IMR-90 (cell line): ENCODE data around the gene CDH13. TPM values are rescaled to one million over a fixed set of nuclear protein-coding genes. Genes with fewer than 3 reads are reported as not detected.

Experiments
- ATAC-seq: fragments of 200-7000 bp; cut with Tn5 transposase; 2 replicates; pipeline ENCODE4 v1.9.1; 2020; ENCODE audit warnings: low read depth, mild to moderate bottlenecking, moderate library complexity
- BruUV-seq: library from RNA; stranded (reverse); fragments of 400-500 nt; replicated peaks from 2 replicates; lab custom pipeline; 2021; lab: Mats Ljungman, UMichigan
- CTCF ChIA-PET: fragments of 300-600 bp; formaldehyde crosslinking; extraction: SDS; loops from one replicate; lab custom pipeline; 2021; ENCODE audit warnings: antibody characterized with exemption; lab: Yijun Ruan, JAX
- POLR2A ChIA-PET: fragments of 300-600 bp; sonication (Branson Sonifier 250); formaldehyde crosslinking; loops from one replicate; lab custom pipeline; 2022; ENCODE audit warnings: antibody characterized with exemption; ENCODE audit not compliant: unreplicated experiment; lab: Charles Lee
- DNase-seq: peaks from one replicate; pipeline ENCODE4 v3.0.0; 2013
- H2AFZ ChIP-seq: replicated peaks from 2 replicates; pipeline ENCODE3; 2013; ENCODE audit warnings: low read length, mild to moderate bottlenecking; ENCODE audit not compliant: poor library complexity
- H2AK5ac ChIP-seq: 2 replicates; pipeline ENCODE4 v1.6.1; 2013; ENCODE audit warnings: low read depth, low read length, inconsistent platforms
- H2AK9ac ChIP-seq: replicated peaks from 2 replicates; pipeline ENCODE3; 2013; ENCODE audit warnings: mild to moderate bottlenecking, low read depth, low read length, moderate library complexity; ENCODE audit not compliant: poor library complexity
- H2BK120ac ChIP-seq: 2 replicates; pipeline ENCODE4 v1.6.1; 2013; ENCODE audit warnings: low read depth, low read length, inconsistent platforms
- H2BK15ac ChIP-seq: 3 replicates; pipeline ENCODE4 v1.6.1; 2013; ENCODE audit warnings: low read depth, low read length, inconsistent platforms
- H2BK20ac ChIP-seq: 2 replicates; pipeline ENCODE4 v1.6.1; 2013; ENCODE audit warnings: low read depth, mild to moderate bottlenecking, inconsistent platforms, low read length, moderate library complexity
- H2BK5ac ChIP-seq: 2 replicates; pipeline ENCODE4 v1.6.1; 2013; ENCODE audit warnings: mild to moderate bottlenecking, low read depth, low read length, inconsistent platforms; ENCODE audit not compliant: poor library complexity, severe bottlenecking
- H3K14ac ChIP-seq: replicated peaks from 2 replicates; pipeline ENCODE4 v1.6.1; 2013; ENCODE audit warnings: low read depth, low read length, inconsistent platforms
- H3K18ac ChIP-seq: 2 replicates; pipeline ENCODE4 v1.6.1; 2013; ENCODE audit warnings: low read depth, low read length, control low read depth
- H3K23ac ChIP-seq: 2 replicates; pipeline ENCODE4 v1.6.1; 2013; ENCODE audit warnings: low read depth, low read length, inconsistent platforms
- H3K27ac ChIP-seq: 2 replicates; pipeline ENCODE4 v1.5.1; 2013; ENCODE audit warnings: mild to moderate bottlenecking, control low read depth, low read length; ENCODE audit not compliant: insufficient read depth
- H3K27me3 ChIP-seq: 2 replicates; pipeline ENCODE4 v1.6.1; 2013; ENCODE audit warnings: low read length; ENCODE audit not compliant: control insufficient read depth, insufficient read depth
- H3K36me3 ChIP-seq: 2 replicates; pipeline ENCODE4 v1.6.1; 2013; ENCODE audit warnings: low read length, mixed read lengths; ENCODE audit not compliant: control insufficient read depth, insufficient read depth
- H3K4ac ChIP-seq: 2 replicates; pipeline ENCODE4 v1.6.1; 2013; ENCODE audit warnings: low read depth, low read length, inconsistent platforms
- H3K4me1 ChIP-seq: 2 replicates; pipeline ENCODE4 v1.6.1; 2013; ENCODE audit warnings: low read length, mixed read lengths; ENCODE audit not compliant: control insufficient read depth, insufficient read depth
- H3K4me2 ChIP-seq: 2 replicates; pipeline ENCODE4 v1.6.1; 2013; ENCODE audit warnings: low read depth, mild to moderate bottlenecking, control low read depth, low read length, moderate library complexity
- H3K4me3 ChIP-seq: 2 replicates; pipeline ENCODE4 v1.5.1; 2013; ENCODE audit warnings: low read depth, mild to moderate bottlenecking, control low read depth, low read length, moderate library complexity; ENCODE audit not compliant: insufficient read depth
- H3K56ac ChIP-seq: 2 replicates; pipeline ENCODE4 v1.6.1; 2013; ENCODE audit warnings: low read length, inconsistent platforms; ENCODE audit not compliant: insufficient read depth; ENCODE audit errors: extremely low read depth
- H3K79me1 ChIP-seq, 2 experiments: 2 replicates each; pipeline ENCODE4 v1.6.1; 2013; ENCODE audit warnings: low read length in 2 of 2, inconsistent platforms in 1 of 2, low read depth in 1 of 2
- H3K9ac ChIP-seq: 2 replicates; pipeline ENCODE4 v1.6.1; 2013; ENCODE audit warnings: low read depth, low read length, control low read depth
- H3K9me1 ChIP-seq: 2 replicates; pipeline ENCODE4 v1.6.1; 2013; ENCODE audit warnings: low read length, inconsistent platforms; ENCODE audit not compliant: insufficient read depth
- H3K9me3 ChIP-seq: 2 replicates; pipeline ENCODE4 v1.6.1; 2013; ENCODE audit warnings: low read length; ENCODE audit not compliant: control insufficient read depth, insufficient read depth
- H4K20me1 ChIP-seq: 2 replicates; pipeline ENCODE4 v1.6.1; 2013; ENCODE audit warnings: low read length, inconsistent platforms; ENCODE audit not compliant: insufficient read depth
- H4K5ac ChIP-seq: 2 replicates; pipeline ENCODE4 v1.6.1; 2013; ENCODE audit warnings: mild to moderate bottlenecking, low read depth, low read length, control low read depth
- H4K8ac ChIP-seq, 2 experiments: 2 replicates each; pipeline ENCODE4 v1.6.1; 2013; ENCODE audit warnings: low read depth in 2 of 2, low read length in 2 of 2, control low read depth in 1 of 2, inconsistent platforms in 1 of 2
- H4K91ac ChIP-seq: 2 replicates; pipeline ENCODE4 v1.6.1; 2013; ENCODE audit warnings: low read depth, low read length, inconsistent platforms; ENCODE audit not compliant: insufficient read depth
- FOS ChIP-seq: fragments of 150-350 bp; IDR thresholded peaks from 2 replicates; pipeline ENCODE4 v1.6.1; 2016; ENCODE audit warnings: low read depth, low read length
- MAFK ChIP-seq: IDR thresholded peaks from 2 replicates; pipeline ENCODE4 v1.6.1; 2012; ENCODE audit warnings: low read depth, low read length, improper control_type of control experiment
- WGBS, 2 experiments: methylation state at CpG; one replicate each; pipeline versions ENCODE4 v1.1.5 to v1.1.7; 2013; ENCODE audit warnings: missing lambda C conversion rate in 2 of 2; ENCODE audit not compliant: insufficient read length in 1 of 2; ENCODE audit errors: extremely low coverage in 2 of 2; 5-methylcytosine and 5-hydroxymethylcytosine counted together
- dilution Hi-C: fragments of 300-500 bp; cut with HindIII; formaldehyde crosslinking; loops from one replicate; pipeline ENCODE4 v1.14.3; 2018; ENCODE audit warnings: low sequenced_read_pairs; ENCODE audit not compliant: unreplicated experiment
- in situ Hi-C: fragments of 300-500 bp; cut with MboI; formaldehyde crosslinking; loops from 3 replicates; pipeline ENCODE4 v1.14.3; 2019; ENCODE audit warnings: low sequenced_read_pairs, inconsistent platforms, mixed read lengths
- intact Hi-C: fragments of 100-400 bp; cut with micrococcal nuclease; formaldehyde crosslinking; loops from 2 replicates; pipeline ENCODE4 v1.10.0; 2022
- polyA plus RNA-seq, 3 experiments: library from polyadenylated mRNA; depleted of rRNA; stranded (reverse); fragments of >200 nt; gene quantifications; 2 replicates each; pipeline ENCODE4 v1.2.3, GENCODE V29; 2012; ENCODE audit warnings: low replicate concordance in 1 of 3
- total RNA-seq: library from RNA; depleted of rRNA; stranded (reverse); fragments of >200 nt; gene quantifications from 2 replicates; pipeline ENCODE4 v1.2.3, GENCODE V29; 2012

The CDH13 gene
- total and polyA plus RNA-seq, 2 of the 4 experiments (the other 2 are of a cell fraction) = 61.6 to 74.7 TPM

- BruUV-seq = no TSS peak
- POLR2A ChIA-PET = no interaction called here
- Histone ChIP-seq H3K27me3 (no peaks in the 10 kb centered on the region), H3K4me1 (no peaks in the 10 kb centered on the region), H2BK120ac (no peak overlapping the region), H2AFZ (no peak overlapping the region), H3K14ac (no peak overlapping the region), H4K8ac (no peak overlapping the region), H4K91ac (no peak overlapping the region), H3K56ac (no peak overlapping the region), H3K36me3 (no peaks in the 10 kb centered on the region), H3K9me3 (no peaks in the 10 kb centered on the region), H3K18ac (no peak overlapping the region), H3K23ac (no peak overlapping the region), H3K79me1 (peaks cover 3 to 23% of the 10 kb centered on the region in 2 experiments; a peak in 3 of 4 replicates), H3K9ac (no peak overlapping the region), H3K4me2 (no peak overlapping the region), H2BK5ac (no peak overlapping the region), H2BK20ac (no peak overlapping the region), H3K9me1 (0 out of 2 replicates have a peak, but pooled peaks cover 7% of the 10 kb centered on the region), H4K5ac (no peak overlapping the region), H3K4ac (no peak overlapping the region), H2BK15ac (no peak overlapping the region), H3K27ac (no peak overlapping the region), H3K4me3 (no peak overlapping the region), H2AK9ac (no peak overlapping the region), H4K20me1 (no peaks in the 10 kb centered on the region), H2AK5ac (no peak overlapping the region)
- ATAC-seq (no peak), DNase-seq (no peak)
- CTCF ChIA-PET = no interaction called here
- intact Hi-C loops = no loop called here
- TF ChIP-seq FOS (no peak), MAFK (no peak)
- dilution Hi-C loops = no loop called here
- in situ Hi-C loops = no loop called here
- no CpG with 5 or more reads among the region's 2 CpGs for WGBS, 2 experiments
Measured at GRCh38 chr16:82899006-82899405, 272.2 kb downstream of the CDH13 start.
